SIG-M5 (cell line): ENCODE data around the gene RHBDD3.

Source experiments
- DNase-seq: peaks from one replicate; lab custom pipeline; 2025; lab: John Stamatoyannopoulos, UW

Gene RHBDD3

GRCh38 chr22:29216873-29217666 lies 50.7 kb downstream of the RHBDD3 start:
- no peak for DNase-seq

GRCh38 chr22:29216011-29216872 lies 51.5 kb downstream of the RHBDD3 start:
- no peak for DNase-seq

GRCh38 chr22:29215012-29215860 lies 52.5 kb downstream of the RHBDD3 start:
- no peak for DNase-seq

- no peak for DNase-seq
Observed at GRCh38 chr22:29214232-29214631, 53.5 kb downstream of the RHBDD3 start.

- no peak for DNase-seq
Observed at GRCh38 chr22:29213493-29213892, 54.3 kb downstream of the RHBDD3 start.

GRCh38 chr22:29212743-29213142 lies 55.0 kb downstream of the RHBDD3 start:
- no peak for DNase-seq

- DNase-seq, result no peak
Observed at GRCh38 chr22:29211466-29211865, 56.3 kb downstream of the RHBDD3 start.

GRCh38 chr22:29211066-29211465 lies 56.7 kb downstream of the RHBDD3 start:
- DNase-seq, result no peak
